HG03565 (cell line): ENCODE measurements around the gene USP15.
"Not testable (repeated sequence)": the region's sequence is repeated elsewhere in the genome, so short reads cannot be mapped to it uniquely, and the experiment has no call there.

ENCODE experiments used
- ATAC-seq: cut with Tn5 transposase; IDR thresholded peaks from one replicate; pipeline ENCODE4 v1.9.1; 2021; ENCODE audit warnings: mild to moderate bottlenecking, moderate library complexity; ENCODE audit not compliant: unreplicated experiment

Gene USP15

DNA sequence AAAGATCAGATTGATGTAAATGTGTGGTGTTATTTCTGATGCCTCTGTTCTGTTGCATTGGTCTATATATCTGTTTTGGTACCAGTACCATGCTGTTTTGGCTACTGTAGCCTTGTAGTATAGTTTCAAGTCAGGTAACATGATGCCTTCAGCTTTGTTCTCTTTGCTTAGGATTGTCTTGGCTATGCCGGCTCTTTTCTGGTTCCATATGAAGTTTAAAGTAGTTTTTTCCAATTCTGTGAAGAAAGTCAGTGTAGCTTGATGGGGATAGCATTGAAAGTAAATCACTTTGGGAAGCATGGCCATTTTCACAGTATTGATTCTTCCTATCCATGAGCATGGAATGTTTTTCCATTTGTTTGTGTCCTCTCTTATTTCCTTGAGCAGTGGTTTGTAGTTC lies 105.6 kb downstream of the USP15 start:
- ATAC-seq, result not testable (repeated sequence)

DNA sequence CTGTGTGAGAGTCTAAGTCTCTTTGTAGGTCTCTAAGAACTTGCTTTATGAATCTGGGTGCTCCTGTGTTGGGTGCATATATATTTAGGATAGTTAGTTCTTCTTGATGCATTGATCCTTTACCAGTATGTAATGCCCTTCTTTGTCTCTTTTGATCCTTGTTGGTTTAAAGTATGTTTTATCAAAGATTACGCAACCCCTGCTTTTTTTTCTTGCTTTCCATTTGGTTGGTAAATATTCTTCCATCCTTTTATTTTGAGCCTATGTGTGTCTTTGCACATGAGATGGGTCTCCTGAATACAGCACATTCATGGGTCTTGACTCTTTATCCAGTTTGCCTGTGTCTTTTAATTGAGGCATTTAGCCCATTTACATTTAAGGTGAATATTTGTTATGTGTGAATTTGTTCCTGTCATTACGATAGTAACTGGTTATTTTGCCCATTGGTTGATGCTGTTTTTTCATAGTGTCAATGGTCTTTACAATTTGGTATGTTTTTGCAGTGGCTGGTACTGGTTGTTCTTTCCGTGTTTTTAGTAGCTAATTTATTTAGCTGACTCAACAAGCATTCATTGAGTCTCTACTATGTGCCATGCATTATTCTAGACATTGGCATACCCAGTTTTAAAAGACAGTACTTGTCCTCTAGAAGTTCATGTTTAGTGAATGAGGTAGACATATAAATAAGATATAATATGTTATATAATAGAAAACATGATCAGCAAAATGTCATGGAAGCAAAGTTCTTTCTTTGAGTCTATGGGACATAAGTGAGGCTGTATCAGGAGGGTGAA lies 108.4 kb downstream of the USP15 start:
- not testable (repeated sequence) for ATAC-seq

- ATAC-seq, result no peak
Observed at GRCh38 chr12:62370189-62370588, 110.0 kb downstream of the USP15 start.

DNA sequence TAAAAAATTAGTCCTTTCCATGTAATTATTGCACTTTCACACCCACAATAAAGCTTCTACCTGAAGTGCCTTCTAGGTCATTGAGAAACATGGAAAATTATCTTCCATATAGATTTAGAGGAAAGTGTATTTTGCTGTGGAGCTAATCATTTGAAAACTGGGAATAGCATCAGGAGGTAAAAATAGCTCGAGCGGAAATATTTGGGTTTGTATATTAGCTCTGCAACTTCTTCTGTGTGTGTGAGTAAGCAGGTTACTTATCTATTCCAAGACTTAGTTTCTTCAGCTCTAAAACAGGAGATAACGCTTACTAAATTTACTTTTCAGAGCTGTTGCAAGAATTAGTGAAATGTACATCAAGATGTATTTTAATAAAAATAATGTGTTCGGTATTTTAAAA lies 111.5 kb downstream of the USP15 start:
- no peak for ATAC-seq

GRCh38 chr12:62372134-62372533 lies 111.9 kb downstream of the USP15 start:
- no peak for ATAC-seq

GRCh38 chr12:62372825-62373224 lies 112.6 kb downstream of the USP15 start:
- ATAC-seq, result no peak

DNA sequence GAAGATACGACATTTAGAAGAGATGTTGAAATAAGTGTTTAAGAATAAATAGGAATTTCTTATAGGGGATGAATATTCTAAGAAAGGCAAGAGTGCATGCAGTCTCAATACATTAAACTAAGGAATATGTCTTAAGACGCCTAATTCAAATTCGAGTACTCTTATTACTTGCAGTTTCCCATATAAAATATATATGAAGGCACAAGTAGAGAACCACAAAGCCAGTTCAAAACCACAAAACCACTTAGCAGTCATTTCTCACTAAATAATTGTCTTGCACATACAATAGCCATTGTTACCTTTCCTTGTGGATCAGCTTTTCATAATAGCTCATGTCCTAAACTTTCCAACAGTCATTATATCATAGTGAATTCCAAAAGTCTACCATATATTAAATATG lies 115.4 kb downstream of the USP15 start:
- no peak for ATAC-seq

DNA sequence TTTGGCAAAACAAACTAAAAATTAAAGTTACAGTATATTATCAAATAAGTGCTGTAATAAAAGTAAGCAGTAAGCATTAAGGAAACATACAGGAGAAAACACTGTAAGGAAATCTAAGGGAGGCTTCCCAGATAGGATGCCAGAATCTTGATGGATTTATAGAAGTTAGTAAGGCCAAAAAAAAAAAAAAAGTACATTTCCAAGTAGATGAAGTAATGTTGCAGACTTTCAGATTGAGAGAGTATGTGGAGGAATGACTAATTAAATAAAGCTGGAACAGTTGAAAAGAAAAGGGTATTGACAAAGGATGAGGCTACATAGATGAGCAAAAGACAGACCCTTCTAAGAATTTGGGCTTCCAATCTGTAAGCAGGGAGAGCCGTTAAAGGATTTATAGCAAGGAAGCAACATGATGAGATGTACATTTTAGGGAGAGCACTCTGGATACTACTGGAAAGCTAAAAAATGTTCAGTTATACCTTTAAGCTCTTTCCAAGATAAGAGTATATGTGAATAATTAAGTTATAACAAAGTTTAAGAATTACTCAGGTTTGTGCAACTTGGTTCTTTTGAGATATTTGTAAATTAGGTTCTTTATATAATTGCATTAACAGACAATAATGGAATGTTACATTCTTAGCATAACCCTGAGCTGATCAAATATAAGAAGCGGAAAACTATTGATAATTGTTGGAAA lies 119.0 kb downstream of the USP15 start:
- no peak for ATAC-seq

DNA sequence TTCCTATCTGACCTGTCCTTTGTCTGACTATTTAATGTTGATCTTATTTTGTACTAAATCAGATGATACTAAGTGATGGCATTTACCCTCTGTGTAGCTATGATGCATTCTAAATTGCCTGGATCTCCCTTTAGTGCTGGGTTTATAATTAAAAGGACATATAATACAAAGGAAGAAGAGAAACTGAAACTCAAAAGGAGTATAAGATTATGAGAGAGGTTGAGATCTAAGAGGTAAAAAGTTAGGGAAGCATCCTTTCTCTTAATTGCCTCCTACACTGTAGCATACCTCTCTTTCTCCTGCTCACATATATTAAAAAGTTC lies 119.5 kb downstream of the USP15 start:
- ATAC-seq, result no peak

DNA sequence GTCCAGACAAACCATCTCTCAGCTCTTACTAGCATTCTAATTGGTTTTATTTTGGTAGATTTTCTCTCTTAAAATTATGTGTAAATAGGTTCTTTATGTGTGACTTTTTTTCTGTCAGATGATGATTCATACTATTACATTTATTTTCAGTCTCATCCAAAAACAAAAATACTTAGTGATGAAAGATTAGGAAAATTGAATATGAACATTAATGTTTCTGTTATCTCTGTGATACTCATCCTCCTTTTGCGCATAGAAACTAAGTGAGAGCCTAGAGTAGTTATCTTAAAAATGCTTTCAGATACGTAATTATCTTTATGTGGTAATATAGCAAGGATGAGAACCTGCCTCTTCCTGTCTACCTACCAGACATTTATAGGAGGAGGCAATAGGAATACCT lies 122.3 kb downstream of the USP15 start:
- no peak for ATAC-seq

GRCh38 chr12:62396750-62397149 lies 136.5 kb downstream of the USP15 start:
- ATAC-seq, result no peak

- ATAC-seq, result no peak
Observed at GRCh38 chr12:62400135-62400534, 139.9 kb downstream of the USP15 start.

DNA sequence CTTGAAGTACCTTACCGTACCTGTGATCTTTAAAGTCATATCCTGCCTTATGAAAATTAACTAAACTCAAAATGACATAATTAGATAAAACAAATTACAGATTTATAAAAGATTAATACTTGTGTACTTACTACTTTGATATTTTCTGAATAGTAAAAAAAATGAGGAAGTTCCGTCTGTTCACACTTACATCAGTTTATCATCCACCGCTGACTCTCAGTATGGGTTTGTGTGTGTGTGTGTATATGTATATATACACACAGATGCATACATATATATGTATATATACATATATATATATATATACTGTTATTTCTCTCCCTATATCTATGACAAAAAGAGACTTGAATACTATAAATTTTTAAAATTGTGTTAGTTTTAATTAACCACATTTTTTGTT lies 141.4 kb downstream of the USP15 start:
- no peak for ATAC-seq

DNA sequence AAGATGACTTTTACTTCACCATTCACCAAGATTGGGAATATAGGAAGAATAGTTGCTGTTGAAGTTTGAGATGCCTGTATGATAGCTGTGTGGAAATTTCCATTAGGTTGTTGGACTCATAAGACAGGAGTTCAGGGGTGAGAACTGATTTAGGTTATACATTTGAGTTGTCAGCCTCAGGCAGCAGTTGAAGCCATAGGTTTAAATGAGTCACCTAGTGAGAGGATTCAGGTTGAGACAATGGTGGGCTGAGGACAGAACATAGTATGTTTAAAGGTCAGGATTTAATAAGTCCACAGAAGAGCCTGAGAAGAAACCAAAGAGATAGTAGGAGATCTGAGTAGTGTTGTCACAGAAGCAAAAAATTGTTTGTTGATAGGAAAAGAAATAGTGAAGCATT lies 142.8 kb downstream of the USP15 start:
- no peak for ATAC-seq

GRCh38 chr12:62407587-62407986 lies 147.4 kb downstream of the USP15 start:
- no peak for ATAC-seq

DNA sequence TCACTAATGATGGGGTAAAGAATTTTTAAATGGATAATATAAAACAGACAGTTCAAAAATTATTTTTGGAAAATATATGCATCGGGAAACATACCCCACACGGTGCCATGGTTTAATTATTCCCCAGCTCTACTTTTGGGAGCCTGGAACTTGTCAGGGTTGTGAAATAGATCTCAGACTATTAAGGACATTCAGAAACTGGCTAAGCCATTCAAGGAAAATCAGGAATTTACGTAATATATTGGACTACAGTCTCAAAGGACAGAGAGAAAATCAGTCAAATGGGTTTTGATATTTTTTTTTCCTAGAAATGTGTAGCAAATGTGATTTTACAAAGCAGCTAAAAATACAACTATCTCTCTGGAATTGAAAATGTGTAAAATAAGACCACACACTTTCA lies 148.9 kb downstream of the USP15 start:
- no peak for ATAC-seq

- ATAC-seq, result no peak
Observed at GRCh38 chr12:62414180-62414579, 154.0 kb downstream of the USP15 start.

DNA sequence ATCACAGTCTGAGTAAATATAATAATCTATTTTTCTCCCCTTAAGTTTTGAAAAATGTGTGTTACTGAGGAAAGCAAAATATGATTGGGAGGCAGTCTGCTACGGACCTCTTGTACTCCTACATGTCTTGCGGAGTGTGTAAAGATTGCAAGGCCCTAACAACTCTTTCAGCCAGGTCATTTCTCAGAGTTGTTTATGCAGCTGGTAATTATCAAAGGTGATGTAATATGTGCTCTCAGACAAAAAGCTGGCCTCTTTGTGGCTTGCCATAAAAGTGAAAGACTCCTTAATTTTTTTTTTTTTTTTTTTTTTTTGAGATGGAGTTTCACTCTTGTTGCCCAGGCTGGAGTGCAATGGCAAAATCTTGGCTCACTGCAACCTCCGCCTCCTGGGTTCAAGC lies 165.9 kb downstream of the USP15 start:
- ATAC-seq, result no peak

- ATAC-seq, result no peak
Observed at GRCh38 chr12:62429457-62429856, 169.3 kb downstream of the USP15 start.

GRCh38 chr12:62434494-62435302 lies 174.5 kb downstream of the USP15 start:
- ATAC-seq, result no peak

GRCh38 chr12:62435303-62436163 lies 175.3 kb downstream of the USP15 start:
- ATAC-seq, result peak; percentile 75
